GM18858 (cell line): ENCODE results near the gene UGT1A10.
"Not testable (repeated sequence)": the region's sequence is repeated elsewhere in the genome, so short reads cannot be mapped to it uniquely, and the experiment has no call there.

Experiments
- ATAC-seq: cut with Tn5 transposase; IDR thresholded peaks from one replicate; pipeline ENCODE4 v1.9.1; 2021; ENCODE audit not compliant: unreplicated experiment

UGT1A10 gene

DNA sequence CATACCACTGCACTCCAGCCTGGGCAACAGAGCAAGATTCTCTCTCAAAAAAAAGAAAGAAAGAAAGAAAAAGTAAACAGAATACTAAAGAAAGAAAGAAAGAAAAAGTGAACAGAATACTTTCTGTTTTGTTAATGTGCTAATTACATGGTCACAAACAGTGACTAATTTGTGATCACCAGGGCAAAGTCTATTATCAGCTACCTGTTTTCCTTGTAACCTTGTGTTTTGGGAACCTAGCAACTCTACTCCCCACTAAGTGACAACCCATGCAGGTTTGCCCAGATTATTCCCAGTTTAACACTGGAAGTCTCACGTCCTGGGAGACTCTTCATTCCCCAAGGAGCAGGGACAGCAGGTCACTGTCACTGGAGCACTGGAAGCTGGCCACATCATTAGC, 18.8 kb downstream of the UGT1A10 start:
- ATAC-seq, result no peak

DNA sequence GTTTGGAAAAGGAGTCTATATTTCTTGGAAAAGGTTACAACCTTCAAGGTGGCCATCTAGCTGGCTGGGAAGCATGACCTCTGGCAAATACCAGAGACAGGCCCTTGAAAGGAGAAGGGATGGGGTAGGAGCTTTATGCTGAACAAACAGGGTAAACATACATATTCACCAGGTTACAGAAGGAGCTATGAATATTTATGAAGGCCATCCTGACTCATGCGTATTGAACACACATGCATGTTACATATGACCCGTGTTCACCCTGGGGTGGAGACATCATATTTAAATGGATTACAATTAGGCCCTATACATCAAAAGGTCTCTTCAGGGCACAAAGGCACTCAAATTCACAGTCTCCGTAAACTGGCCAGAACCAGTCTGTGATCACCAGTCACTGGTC, 19.7 kb downstream of the UGT1A10 start:
- not testable (repeated sequence) for ATAC-seq

DNA sequence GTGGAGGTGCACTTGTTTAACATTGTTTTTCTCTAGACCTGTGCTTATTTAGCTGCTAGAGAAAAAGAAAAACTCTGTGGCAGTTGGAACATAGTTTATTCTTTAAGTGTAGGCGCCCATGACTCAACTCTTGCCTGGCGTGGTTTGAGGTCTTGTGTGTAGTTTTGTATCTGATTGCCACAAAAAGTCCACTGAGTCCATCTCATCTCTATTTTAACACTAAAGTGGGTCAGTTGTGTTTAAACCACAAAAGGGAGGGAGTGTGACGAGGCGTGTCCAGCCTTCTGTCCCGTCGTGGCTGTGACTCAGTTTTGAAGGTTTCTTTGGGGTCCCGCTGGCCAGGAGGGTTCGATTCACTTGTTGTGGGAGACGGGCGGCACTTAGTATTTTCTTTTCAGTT, 20.2 kb downstream of the UGT1A10 start:
- no peak for ATAC-seq

DNA sequence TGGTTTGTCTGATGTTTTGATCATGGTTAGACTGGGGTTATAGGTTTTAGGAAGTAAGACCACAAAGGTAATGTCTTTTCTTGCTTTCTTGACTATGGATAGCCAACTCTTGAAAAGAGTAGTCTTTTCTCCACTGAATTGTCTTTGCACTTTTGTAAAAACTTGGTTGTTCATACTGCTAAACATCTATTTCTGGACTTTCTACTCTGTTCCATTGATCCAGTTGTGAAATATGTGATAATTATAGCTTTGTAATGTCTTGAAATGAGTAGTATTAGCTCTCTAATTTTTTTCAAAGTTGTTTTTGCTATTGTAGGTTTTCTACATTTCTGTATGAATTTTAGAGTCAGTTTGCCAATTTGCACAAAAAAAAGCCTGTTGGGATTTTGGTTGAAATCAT, 22.4 kb downstream of the UGT1A10 start:
- ATAC-seq, result no peak

DNA sequence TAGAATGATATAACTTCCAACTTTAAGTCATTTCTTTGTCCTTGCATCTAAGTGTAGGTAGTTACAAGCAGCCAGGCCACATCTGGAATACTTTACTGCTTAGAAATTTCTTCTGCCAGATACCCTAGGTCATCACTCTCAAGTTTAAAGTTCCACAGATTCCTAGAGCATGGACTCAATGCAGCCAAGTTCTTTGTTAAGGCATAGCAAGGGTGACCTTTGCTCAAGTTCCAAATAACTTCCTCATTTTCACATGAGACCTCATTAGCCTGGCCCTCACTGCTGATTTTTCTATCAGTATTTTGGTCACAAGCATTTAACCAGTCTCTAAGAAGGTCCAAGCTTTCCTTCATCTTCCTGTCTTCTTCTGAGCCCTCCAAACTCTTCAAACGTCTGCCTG, 27.7 kb downstream of the UGT1A10 start:
- no peak for ATAC-seq

DNA sequence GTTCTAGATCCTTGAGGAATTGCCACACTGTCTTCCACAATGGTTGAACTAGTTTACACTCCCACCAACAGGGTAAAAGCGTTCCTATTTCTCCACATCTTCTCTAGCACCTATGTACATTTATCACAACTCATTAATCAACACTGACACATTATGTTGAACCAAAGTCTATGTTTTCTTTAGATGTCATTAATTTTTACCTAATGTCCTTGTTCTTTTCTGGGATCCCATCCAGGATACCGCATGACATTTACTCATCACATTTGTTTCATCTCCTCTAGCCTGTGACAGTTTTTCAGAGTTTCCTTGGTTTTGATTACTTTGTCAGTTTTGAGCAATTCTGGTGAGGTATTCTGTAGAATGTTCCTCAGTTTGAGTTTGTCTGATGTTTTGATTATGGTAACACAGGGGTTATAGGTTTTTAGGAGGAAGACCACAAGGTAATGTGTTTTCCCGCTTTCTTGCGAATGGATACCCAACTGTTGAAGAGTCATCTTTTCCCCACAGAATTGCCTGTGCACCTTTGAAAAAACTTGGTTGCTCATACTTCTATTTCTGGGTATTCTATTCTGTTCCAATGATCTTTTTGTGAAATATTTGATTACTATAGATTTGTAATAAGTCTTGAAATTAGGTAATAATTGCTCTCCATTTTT, 32.5 kb downstream of the UGT1A10 start:
- no peak for ATAC-seq

DNA sequence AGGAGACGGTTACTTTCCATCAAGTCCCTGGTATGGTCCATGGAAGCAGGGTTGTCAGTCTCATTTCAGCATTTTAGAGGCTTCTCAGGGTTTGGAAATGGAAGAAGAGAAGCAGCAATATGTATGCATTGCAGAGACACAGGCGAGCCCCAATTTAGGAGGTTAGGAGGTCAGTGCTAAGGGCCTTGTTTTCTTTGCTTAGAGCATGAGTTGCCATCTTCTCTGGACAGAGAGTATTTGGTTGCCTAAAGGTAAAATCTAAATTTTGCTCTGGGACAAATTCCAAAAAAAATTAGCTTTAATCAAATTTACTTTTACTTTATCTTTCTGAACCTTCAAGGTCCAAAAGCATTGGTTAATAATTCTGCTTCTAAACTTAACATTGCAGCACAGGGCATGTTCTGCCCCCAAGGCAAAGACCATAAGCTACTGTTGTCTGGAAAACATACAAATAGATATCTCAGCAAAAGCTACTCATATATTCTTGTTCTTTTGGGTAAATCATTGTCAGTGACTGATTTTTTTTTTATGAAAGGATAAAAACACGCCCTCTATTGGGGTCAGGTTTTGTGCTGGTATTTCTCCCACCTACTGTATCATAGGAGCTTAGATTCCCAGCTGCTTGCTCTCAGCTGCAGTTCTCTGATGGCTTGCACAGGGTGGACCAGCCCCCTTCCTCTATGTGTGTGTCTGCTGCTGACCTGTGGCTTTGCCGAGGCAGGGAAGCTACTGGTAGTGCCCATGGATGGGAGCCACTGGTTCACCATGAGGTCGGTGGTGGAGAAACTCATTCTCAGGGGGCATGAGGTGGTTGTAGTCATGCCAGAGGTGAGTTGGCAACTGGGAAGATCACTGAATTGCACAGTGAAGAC, 35.3 kb downstream of the UGT1A10 start, which contains the start of gene UGT1A9:
TSS of gene UGT1A9 (plus strand) at position 609 of the 872 bp plus-strand sequence. CDS start at position 646, 37 bp downstream.
- ATAC-seq, result no peak

DNA sequence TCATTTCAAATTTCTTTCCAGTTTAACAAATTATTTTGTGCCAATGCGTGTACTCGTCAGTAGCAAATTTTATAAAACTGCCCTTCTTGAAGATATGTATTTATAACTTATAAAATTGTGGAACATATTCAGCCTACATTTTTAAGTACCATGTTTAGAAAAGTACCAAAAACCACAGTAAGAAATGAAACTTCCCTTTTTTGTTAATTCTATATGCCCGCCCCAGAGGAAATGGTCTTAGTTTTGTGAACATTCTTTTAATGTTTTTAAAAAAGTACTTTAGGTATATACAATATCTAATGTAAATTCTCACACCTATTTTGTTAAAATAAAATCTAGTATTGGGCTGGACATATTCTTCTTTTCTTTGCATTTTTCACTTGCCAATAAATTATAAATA, 36.6 kb downstream of the UGT1A10 start:
- ATAC-seq, result no peak

DNA sequence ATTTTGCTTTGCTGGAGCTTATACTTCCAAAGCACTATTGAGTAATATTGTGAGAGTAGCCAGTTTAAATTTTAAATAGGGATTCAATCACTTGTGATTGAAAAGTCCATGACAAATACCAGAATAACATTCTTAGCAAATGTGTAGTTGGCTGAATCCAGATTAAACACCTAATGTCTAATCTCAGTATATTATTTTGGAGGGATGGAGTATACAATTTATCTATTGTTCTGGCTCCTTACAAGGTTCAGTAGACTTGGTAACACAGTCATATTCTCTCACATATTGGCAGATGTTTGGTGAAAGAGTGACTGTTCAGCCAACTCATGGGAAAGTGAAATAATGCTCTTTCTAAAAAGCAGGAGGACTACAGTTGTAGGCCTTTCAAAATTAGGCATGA, 37.6 kb downstream of the UGT1A10 start:
- ATAC-seq, result no peak

DNA sequence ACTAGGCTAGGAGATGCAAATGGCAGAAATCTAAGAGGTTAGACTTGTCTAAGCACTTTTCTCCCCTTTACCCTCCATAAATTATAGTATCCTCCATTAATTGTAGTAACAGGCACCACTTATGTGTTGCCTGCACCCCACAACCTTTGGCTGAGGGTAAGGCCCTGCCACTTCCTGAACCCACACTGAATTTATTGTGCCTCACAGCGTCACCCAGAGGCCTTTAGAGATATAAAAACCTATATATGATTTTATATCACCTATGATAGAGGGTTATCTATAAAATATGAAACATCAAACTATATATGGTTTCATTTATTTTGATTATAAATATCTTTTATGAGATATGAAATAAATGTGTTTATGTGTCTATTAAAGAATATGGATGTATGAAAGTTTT, 38.1 kb downstream of the UGT1A10 start:
- no peak for ATAC-seq

DNA sequence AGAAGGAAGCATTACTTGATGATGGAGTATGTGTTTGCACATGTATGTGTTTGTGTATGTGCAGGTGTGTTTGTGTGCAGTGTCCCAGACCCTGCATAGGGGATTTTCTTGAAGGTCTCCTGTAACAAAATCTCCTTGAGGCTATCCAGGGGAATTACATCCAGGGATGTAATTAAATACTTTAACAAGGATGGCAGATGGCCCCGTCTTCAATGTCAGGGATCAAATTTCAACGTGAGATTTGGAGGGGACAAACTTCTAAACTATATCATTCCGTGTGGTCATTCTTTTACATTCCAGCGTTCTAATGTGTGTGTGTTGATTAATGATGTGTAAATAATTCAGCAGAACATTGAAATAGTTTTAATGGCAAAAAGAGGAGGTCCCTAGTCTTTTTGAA, 38.7 kb downstream of the UGT1A10 start:
- ATAC-seq, result no peak

DNA sequence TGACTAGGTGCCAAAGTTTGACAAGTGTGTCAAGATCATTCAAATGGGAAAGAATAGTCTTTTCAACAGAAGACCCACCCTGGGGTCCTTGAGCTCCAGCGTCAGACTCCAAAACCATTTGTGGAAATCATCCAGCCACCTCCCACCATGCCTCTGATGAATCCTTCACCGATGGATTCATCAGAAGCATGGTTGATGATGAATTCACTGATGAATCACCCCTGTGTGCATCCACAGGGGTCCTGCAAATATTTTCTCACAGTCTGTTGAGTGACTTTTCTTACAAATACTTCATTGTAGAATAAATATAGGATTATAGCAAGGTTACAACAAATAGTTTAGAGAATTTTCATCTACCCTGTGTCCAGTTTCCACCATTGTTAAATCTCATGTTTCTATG, 39.8 kb downstream of the UGT1A10 start:
- ATAC-seq, result no peak

DNA sequence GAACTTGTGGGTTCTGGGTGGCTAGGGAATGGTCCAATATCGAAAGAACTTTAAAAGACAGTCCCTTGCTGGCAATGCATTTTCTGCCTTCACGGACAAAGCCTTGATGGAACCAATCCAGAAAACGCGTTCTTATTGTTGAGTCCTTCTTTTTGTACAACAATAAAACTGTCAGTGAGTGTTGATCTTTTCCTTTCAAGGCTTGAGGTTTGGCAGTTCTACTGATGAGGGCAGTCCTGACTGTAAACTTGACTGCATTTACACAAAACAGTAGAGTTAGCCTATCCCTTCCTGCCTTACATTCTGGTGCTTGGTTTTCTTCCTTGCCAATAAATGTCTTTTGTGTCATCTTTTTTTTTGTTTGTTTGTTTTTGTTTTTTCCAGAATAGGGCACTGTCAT, 42.9 kb downstream of the UGT1A10 start:
- no peak for ATAC-seq

DNA sequence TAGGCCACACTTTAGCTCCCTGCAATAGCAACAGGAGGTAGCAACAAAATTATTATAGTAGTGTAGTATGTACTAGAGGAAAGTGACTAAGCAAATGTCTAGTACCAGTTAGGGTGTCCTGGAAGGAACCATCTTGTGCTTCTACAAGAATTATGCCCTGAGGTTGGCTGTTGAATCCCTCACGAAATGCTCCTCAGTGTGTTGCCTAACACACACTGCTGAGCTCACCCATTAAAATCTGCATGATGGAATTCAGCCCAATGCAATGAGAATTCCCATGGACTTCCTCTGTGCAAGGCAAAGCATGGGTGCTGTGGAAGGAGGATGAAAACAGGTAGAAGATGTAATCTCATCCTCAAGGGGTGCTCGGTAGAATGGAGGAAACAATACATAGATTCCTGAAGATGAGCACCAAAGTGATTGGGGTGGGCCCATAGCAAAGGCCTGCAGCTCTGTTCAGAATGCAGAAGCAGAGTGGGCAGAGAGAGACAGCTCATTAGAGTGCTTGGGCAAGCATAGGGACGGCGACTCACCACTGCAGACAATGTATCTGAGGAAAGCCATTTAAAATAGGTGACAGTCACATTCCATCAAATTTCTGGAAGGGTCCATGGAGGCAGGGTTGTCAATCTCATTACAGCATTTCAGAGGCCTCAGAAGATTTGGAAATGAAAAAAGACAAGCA, 44.3 kb downstream of the UGT1A10 start:
- ATAC-seq, result no peak

DNA sequence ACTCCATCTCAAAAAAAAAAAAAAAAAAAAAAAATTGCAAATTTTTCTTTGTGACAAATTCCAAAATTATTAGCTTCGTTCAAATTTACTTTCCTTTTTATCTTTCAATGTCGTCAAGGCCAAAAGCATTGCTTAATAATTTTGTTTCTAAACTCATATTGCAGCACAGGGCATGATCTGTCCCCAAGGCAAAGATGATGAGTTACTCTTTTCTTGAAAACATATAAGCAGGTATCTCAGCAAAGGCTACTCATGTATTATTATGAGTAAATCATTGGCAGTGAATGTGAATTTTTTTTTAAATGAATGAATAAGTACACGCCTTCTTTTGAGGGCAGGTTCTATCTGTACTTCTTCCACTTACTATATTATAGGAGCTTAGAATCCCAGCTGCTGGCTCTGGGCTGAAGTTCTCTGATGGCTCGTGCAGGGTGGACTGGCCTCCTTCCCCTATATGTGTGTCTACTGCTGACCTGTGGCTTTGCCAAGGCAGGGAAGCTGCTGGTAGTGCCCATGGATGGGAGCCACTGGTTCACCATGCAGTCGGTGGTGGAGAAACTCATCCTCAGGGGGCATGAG, 45.4 kb downstream of the UGT1A10 start, which contains the start of gene UGT1A7:
TSS of gene UGT1A7 (plus strand) at position 381 of the 579 bp plus-strand sequence. CDS start at position 418, 37 bp downstream.
- no peak for ATAC-seq

DNA sequence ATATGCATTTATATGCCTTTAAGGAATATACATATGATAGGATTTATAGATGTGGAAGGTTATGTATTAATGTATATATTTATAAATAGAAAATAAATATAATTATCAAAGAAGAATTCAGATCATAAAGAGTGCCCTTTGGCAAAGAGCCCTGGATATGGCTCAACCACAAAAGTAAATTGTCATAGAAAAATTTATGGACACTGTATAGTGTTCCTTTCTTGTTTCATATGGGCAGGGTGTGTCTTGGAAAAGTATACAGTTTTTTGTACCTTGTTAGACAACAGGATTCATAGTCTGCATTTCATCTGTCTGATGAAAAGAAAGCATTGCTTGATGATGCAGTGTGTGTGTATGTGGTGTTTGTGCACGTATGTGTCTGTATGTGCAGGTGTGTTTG, 48.4 kb downstream of the UGT1A10 start:
- ATAC-seq, result no peak

DNA sequence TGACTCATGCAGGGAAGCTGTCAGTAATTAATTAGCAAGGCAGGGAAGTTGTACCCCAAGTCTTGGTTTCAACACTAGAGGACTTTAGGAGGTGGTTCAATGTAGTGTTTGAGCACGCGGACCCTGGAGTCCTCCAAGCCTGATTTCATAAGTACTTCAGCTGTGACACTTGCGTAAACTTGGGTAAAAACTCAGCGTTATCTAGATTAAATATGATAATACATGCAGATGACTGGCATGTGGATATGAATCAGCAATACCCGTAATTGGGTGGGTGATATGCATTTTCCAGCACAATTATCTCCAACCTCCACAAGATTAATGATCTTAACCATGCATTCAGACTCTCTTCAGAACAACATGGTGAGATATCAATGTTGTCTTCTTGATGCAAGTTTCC, 50.7 kb downstream of the UGT1A10 start:
- no peak for ATAC-seq

DNA sequence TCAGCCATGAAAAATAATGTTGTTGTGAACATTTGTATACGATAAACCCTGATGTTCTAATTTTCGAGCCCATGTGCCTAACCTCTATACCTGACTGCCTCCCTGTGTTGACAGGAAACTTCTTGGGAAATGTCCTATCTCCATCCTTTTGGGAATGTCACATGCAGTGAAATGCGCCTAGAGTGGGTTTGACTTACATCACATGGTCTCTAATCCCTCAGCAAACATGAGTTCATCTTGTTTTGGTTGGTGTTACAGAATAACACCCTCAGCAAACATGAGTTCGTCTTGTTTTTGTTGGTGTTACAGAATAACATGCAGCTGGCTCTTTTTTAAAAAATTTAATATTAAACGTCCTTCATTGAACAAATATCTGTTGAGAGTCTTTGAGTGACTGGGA, 52.1 kb downstream of the UGT1A10 start:
- ATAC-seq, result no peak

DNA sequence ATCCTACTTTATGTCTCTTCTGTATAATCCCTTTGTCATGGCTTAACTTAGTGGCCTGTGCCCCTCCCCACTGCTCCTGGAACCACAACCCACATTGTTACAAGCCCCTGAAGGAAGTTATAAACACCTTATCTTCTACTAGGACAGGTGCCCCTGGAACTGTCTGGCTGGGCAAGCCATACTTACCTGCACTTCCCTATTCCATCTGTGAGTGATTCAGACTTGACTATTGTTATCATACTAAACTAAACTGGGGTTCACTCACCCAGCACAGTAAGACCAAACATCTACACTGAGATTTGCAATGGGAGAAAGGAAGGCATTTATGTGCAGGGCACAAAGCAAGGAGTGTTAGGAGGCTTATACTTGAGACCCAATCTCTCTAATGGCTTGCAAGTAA, 52.8 kb downstream of the UGT1A10 start:
- ATAC-seq, result no peak

DNA sequence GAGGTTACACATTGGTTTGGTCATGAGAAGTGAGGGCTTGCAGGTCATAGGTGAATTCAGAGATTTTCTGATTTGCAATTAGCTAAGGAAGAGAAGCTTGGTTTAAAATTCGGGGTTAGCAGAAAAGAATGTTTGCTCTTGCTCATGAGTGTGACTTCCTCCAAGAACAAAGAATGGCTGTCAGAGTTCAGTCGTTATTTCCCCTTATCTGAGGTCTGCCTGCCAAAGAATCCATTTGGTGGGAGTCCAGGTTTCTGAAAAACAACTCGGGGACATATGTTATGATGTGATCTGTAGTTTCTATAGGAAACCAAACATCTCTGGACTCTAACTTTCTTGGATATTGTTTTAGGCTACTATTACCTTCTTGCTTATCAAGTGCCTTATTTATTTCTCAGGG, 53.3 kb downstream of the UGT1A10 start:
- no peak for ATAC-seq

DNA sequence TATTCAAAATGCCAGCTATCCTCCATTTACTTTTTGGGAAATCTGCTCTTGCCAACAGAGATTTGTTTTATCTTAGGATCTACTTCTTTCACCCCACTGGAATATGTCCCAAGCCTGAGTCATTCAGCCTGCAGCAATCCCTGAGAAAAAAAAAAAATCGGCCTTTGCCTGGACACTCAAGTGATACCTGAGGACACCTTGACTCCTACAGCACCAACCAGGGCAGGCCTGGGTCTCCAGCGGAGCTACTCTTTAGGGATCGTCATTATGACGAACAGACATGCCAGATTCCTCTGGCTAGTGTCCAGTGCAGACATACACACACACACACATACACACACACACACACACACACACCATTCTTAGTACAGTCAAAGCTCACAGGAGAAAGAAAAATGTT, 54.2 kb downstream of the UGT1A10 start:
- ATAC-seq, result no peak
